ENCODE measurements around the gene CTSW. TPM values are rescaled to one million over a fixed set of nuclear protein-coding genes. Genes with fewer than 3 reads are reported as not detected.

The CTSW gene
- polyA plus RNA-seq, 1 of the 3 experiments (the other 2 are of a cell fraction) = 0.49 TPM

GRCh38 chr11:65849771-65850216 is 29.8 kb upstream of the CTSW start:
- H3K36me3 ChIP-seq (replicated peaks in 1 of 2; ENCODE audit: control insufficient read depth in 1 of 2, insufficient read depth in 2 of 2, low read length in 1 of 2) = peaks cover 25 to 36% of the 10 kb centered on the region in 2 experiments
- H3K79me2 ChIP-seq (ENCODE audit: insufficient read depth) = peaks cover 13% of the 10 kb centered on the region
- DNase-seq = peak; percentile 37
- H2AFZ ChIP-seq (ENCODE audit: low read depth) = no peak overlapping the region
- no peaks in the 10 kb centered on the region for H3K9me2 ChIP-seq
- peaks cover 28% of the 10 kb centered on the region for H4K20me1 ChIP-seq (ENCODE audit: insufficient read depth)
- H3K27me3 ChIP-seq (ENCODE audit: insufficient read depth) = no peaks in the 10 kb centered on the region
- H3K4me1 ChIP-seq (ENCODE audit: control insufficient read depth in 1 of 2, insufficient read depth in 2 of 2, low read depth in 1 of 2, low read length in 1 of 2) = peaks cover 0 to 7% of the 10 kb centered on the region in 2 experiments; a peak in 1 of 4 replicates
- H3K4me3 ChIP-seq (ENCODE audit: low read depth in 2 of 2, low read length in 1 of 2) = no peak overlapping the region
- H3K9me3 ChIP-seq = no peaks in the 10 kb centered on the region
- CTCF ChIA-PET = interaction anchor here (1.0 to 5.3 kb wide), 9 partner anchors 11 to 138 kb away, joined by 3 to 30 read pairs (median 4); partner anchors contain the start of genes FIBP, KAT5, MUS81 and SNX32
- POLR2A ChIA-PET = interaction anchor here (0.6 to 2.7 kb wide), 5 partner anchors 10 to 235 kb away, joined by 3 to 13 read pairs (median 3); partner anchors contain the start of genes MUS81, PCNX3 and SNX32
- TF ChIP-seq EP300 (IDR thresholded peaks at IDR 0.05; ENCODE audit: borderline replicate concordance in 1 of 2, low read depth in 1 of 2, low read length in 1 of 2) = no peak
- TF ChIP-seq YY1 (IDR thresholded peaks at IDR 0.05; ENCODE audit: low read depth) = no peak
- H3F3A ChIP-seq (replicated peaks; ENCODE audit: insufficient read depth) = peaks cover 47% of the 10 kb centered on the region
- WGBS (ENCODE audit: low lambda C conversion rate) = 73% methylated on average over 15 of the region's 16 CpGs
- no peak overlapping the region for H3K27ac ChIP-seq (ENCODE audit: low read depth in 2 of 2, low read length in 1 of 2)
- H3K9ac ChIP-seq = no peak overlapping the region
- no peak overlapping the region for H3K4me2 ChIP-seq

- Histone ChIP-seq H3K9ac (no peak overlapping the region), H3K9me3 (no peaks in the 10 kb centered on the region), H3K36me3 (replicated peaks in 1 of 2; ENCODE audit: control insufficient read depth in 1 of 2, insufficient read depth in 2 of 2, low read length in 1 of 2) (peaks cover 31 to 42% of the 10 kb centered on the region in 2 experiments), H4K20me1 (ENCODE audit: insufficient read depth) (peaks cover 35% of the 10 kb centered on the region), H3K9me2 (no peaks in the 10 kb centered on the region), H3K4me2 (no peak overlapping the region), H3K4me1 (ENCODE audit: control insufficient read depth in 1 of 2, insufficient read depth in 2 of 2, low read depth in 1 of 2, low read length in 1 of 2) (peaks cover 0 to 9% of the 10 kb centered on the region in 2 experiments; a peak in 1 of 4 replicates), H3K4me3 (ENCODE audit: low read depth in 2 of 2, low read length in 1 of 2) (no peak overlapping the region), H3K27me3 (ENCODE audit: insufficient read depth) (no peaks in the 10 kb centered on the region), H3F3A (replicated peaks; ENCODE audit: insufficient read depth) (peaks cover 53% of the 10 kb centered on the region), H3K27ac (ENCODE audit: low read depth in 2 of 2, low read length in 1 of 2) (no peak overlapping the region), H3K79me2 (ENCODE audit: insufficient read depth) (peaks cover 20% of the 10 kb centered on the region), H2AFZ (ENCODE audit: low read depth) (no peak overlapping the region)
- POLR2A ChIA-PET = interaction anchor here (0.6 to 2.7 kb wide), 9 partner anchors 9 to 235 kb away, joined by 3 to 13 read pairs (median 3); partner anchors contain the start of genes MUS81, PCNX3, RNASEH2C and SNX32
- CTCF ChIA-PET = interaction anchor here (0.6 to 5.3 kb wide), 17 partner anchors 8 to 203 kb away, joined by 3 to 30 read pairs (median 4); partner anchors contain the start of genes FIBP, KAT5, MUS81 and SNX32
- WGBS (ENCODE audit: low lambda C conversion rate) = 79% methylated on average over 14 of the region's 20 CpGs
- DNase-seq = peak; percentile 35
- no peak for TF ChIP-seq TCF12 (IDR thresholded peaks at IDR 0.05)
- TF ChIP-seq GATA2 (CRISPR knock-in tag; IDR thresholded peaks at IDR 0.05) = no peak
- TF ChIP-seq JUND (IDR thresholded peaks at IDR 0.05) = 0 out of 2 replicates have a peak, but pooled peaks have one; percentile 2
- no peak for TF ChIP-seq EZH2phosphoT487 (IDR thresholded peaks at IDR 0.05; ENCODE audit: borderline replicate concordance, low read depth)
- no peak for TF ChIP-seq RAD21 (IDR thresholded peaks at IDR 0.05; ENCODE audit: low read length)
These were observed 29.2 kb upstream of the CTSW start for GRCh38 chr11:65850217-65851082.

- POLR2A ChIA-PET = interaction anchor here (0.9 to 1.8 kb wide), 5 partner anchors 8 to 131 kb away, joined by 3 to 5 read pairs (median 4); partner anchors contain the start of gene RNASEH2C
These were observed 28.5 kb upstream of the CTSW start for GRCh38 chr11:65851083-65851579.

More at GRCh38 chr11:65851083-65851579, 28.5 kb upstream of the CTSW start:
- peaks cover 0 to 16% of the 10 kb centered on the region in 2 experiments; a peak in 2 of 4 replicates for H3K4me1 ChIP-seq (ENCODE audit: control insufficient read depth in 1 of 2, insufficient read depth in 2 of 2, low read depth in 1 of 2, low read length in 1 of 2)
- H3K9me2 ChIP-seq = no peaks in the 10 kb centered on the region
- DNase-seq = peak; percentile 76
- H2AFZ ChIP-seq (ENCODE audit: low read depth) = no peak overlapping the region
- H3K27me3 ChIP-seq (ENCODE audit: insufficient read depth) = no peaks in the 10 kb centered on the region
- no peak overlapping the region for H3K4me3 ChIP-seq (ENCODE audit: low read depth in 2 of 2, low read length in 1 of 2)
- H3K9ac ChIP-seq = no peak overlapping the region
- TF ChIP-seq POLR2AphosphoS5 (IDR thresholded peaks at IDR 0.05; ENCODE audit: low read depth, low read length) = peak; percentile 47
- no peak; the same call in 1 of the 2 replicates for TF ChIP-seq SIN3A (IDR thresholded peaks at IDR 0.05; ENCODE audit: borderline replicate concordance, low read depth, low read length)
- peak; percentile 61 for TF ChIP-seq CTCF (IDR thresholded peaks at IDR 0.05)
- TF ChIP-seq MXI1 (IDR thresholded peaks at IDR 0.05; ENCODE audit: low read depth, low read length) = no peak
- TF ChIP-seq ELF1 (IDR thresholded peaks at IDR 0.05) = peak; percentile 16; the same call in 1 of the 2 replicates
- CTCF ChIA-PET = interaction anchor here (0.7 to 5.3 kb wide), 16 partner anchors 9 to 198 kb away, joined by 3 to 30 read pairs (median 4); partner anchors contain the start of genes FIBP, KAT5, MUS81 and SNX32
- no peak overlapping the region for H3K4me2 ChIP-seq
- no peak overlapping the region for H3K27ac ChIP-seq (ENCODE audit: low read depth in 2 of 2, low read length in 1 of 2)
- H3K36me3 ChIP-seq (replicated peaks in 1 of 2; ENCODE audit: control insufficient read depth in 1 of 2, insufficient read depth in 2 of 2, low read length in 1 of 2) = peaks cover 38 to 49% of the 10 kb centered on the region in 2 experiments
- H3K79me2 ChIP-seq (ENCODE audit: insufficient read depth) = peaks cover 27% of the 10 kb centered on the region
- peaks cover 58% of the 10 kb centered on the region for H3F3A ChIP-seq (replicated peaks; ENCODE audit: insufficient read depth)
- H4K20me1 ChIP-seq (ENCODE audit: insufficient read depth) = peaks cover 41% of the 10 kb centered on the region
- H3K9me3 ChIP-seq = no peaks in the 10 kb centered on the region
- 87% methylated on average over 7 of the region's 14 CpGs for WGBS (ENCODE audit: low lambda C conversion rate)

Data from SK-N-SH (cell line).